ENCODE results near the gene CXCL3.
A peak's percentile ranks its signal among the peaks of the same experiment; 100 is the strongest.
"Not testable (repeated sequence)": the region's sequence is repeated elsewhere in the genome, so short reads cannot be mapped to it uniquely, and the experiment has no call there.

The CXCL3 gene

DNA sequence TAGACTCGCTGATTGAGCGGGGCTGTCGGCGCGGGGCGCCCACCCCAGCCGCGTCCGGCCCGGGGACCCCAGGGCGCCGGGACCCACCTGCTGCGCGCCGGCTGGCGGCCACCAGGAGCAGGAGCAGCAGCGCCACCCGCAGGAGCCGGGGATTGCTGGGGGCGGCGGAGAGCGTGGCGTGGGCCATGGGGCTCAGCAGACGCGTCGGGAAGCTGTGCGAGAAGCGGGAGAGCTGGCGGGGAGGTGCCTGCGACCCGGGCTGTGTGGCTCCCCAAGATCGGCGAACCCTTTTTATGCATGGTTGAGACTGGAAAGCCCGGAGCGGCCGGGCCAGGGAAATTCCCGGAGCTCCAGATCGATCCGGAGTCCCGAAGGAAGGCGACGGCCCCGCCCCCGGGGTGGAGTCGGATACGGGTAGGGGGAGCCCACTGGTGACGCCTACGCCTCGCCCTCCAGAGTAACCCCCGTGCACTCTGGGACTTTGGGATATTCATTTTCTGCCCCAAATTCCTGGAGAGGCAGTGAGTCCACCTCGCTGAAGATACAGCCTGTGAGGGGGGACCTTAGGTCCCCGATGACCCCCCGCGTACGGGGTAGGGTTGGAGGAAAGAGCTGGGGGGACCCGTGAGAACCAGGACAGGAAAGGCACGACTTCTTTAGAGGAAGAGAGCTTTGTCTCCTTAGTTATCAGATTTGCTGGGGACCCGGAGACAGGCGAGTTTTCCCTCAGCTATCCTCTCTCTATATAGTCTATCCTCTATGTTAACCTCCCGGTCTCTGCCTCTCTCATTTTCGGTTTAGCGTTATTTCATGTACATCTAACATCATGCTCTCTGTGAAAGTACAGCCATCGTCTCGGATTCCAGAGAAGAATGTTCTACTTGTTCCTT, at the start of gene CXCL3:
CXCL3 (minus strand) TSS at position 265 of the 890 bp plus-strand sequence; CDS start at position 187, 78 bp downstream.
- peak within 1 kb of the TSS; percentile 88 for H3K4me3 ChIP-seq (ENCODE audit: low read depth, low read length)
- TF ChIP-seq, protein P1, sequence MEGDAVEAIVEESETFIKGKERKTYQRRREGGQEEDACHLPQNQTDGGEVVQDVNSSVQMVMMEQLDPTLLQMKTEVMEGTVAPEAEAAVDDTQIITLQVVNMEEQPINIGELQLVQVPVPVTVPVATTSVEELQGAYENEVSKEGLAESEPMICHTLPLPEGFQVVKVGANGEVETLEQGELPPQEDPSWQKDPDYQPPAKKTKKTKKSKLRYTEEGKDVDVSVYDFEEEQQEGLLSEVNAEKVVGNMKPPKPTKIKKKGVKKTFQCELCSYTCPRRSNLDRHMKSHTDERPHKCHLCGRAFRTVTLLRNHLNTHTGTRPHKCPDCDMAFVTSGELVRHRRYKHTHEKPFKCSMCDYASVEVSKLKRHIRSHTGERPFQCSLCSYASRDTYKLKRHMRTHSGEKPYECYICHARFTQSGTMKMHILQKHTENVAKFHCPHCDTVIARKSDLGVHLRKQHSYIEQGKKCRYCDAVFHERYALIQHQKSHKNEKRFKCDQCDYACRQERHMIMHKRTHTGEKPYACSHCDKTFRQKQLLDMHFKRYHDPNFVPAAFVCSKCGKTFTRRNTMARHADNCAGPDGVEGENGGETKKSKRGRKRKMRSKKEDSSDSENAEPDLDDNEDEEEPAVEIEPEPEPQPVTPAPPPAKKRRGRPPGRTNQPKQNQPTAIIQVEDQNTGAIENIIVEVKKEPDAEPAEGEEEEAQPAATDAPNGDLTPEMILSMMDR (IDR thresholded peaks at IDR 0.05; ENCODE audit: low read depth, low read length, missing control alignments): peak; percentile 21
- no peak for DNase-seq (ENCODE audit: low read depth)
- in situ Hi-C loops (cut with HindIII; ENCODE audit: low sequenced_read_pairs): no loop called here

- no peak overlapping the region for H3K4me3 ChIP-seq (ENCODE audit: low read depth, low read length)
- in situ Hi-C loops (cut with HindIII; ENCODE audit: low sequenced_read_pairs): no loop called here
- TF ChIP-seq, protein P1 (IDR thresholded peaks at IDR 0.05; ENCODE audit: low read depth, low read length, missing control alignments): no peak
- no peak for DNase-seq (ENCODE audit: low read depth)
These were observed 49.0 kb upstream of the CXCL3 start for GRCh38 chr4:74087481-74087880.

- DNase-seq (ENCODE audit: low read depth): no peak
- in situ Hi-C loops (cut with HindIII; ENCODE audit: low sequenced_read_pairs): no loop called here
- TF ChIP-seq, protein P1 (IDR thresholded peaks at IDR 0.05; ENCODE audit: low read depth, low read length, missing control alignments): no peak
- no peak overlapping the region for H3K4me3 ChIP-seq (ENCODE audit: low read depth, low read length)
These were observed 47.2 kb upstream of the CXCL3 start for GRCh38 chr4:74085669-74086068.

DNA sequence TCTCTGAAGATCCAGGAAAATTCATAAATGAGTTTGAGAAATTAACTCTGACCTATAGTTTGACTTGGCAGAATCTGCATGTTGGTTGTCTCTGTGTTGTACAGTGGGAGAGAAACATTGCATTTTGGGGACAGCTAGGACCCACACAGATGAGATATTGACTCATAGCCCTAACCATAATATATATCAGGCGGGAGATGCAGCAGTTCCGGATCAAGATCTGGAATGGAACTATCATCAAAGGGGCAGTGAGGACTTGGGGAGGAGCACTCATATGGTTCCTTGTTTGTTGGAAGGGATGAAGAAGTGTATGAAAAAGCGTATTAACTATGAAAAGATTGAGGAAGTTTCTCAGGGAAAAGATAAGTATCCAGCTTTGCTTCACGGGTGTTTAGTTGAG, 46.5 kb upstream of the CXCL3 start:
- TF ChIP-seq, protein P1 (IDR thresholded peaks at IDR 0.05; ENCODE audit: low read depth, low read length, missing control alignments): no peak
- no peak overlapping the region for H3K4me3 ChIP-seq (ENCODE audit: low read depth, low read length)
- in situ Hi-C loops (cut with HindIII; ENCODE audit: low sequenced_read_pairs): no loop called here
- no peak for DNase-seq (ENCODE audit: low read depth)

DNA sequence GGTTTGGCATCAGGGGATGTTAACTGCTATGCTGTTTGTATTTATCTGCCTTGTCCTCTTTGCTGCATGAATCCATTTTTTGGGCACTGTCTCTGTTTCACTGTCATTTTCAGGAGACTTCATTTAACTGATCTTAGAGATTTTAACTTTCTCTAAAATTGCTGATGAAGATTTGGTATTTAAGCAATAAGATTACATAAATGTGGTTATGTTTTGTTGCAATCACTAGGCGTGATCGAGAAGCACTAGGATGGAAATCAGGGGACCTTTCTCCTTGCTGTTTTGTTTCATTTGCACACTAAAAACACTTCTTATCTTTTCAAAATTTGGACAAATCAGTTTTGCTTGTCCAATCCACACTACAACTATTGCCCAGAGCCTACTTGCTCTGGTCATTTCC, 45.1 kb upstream of the CXCL3 start:
- in situ Hi-C loops (cut with HindIII; ENCODE audit: low sequenced_read_pairs): no loop called here
- H3K4me3 ChIP-seq (ENCODE audit: low read depth, low read length): no peak overlapping the region
- TF ChIP-seq, protein P1 (IDR thresholded peaks at IDR 0.05; ENCODE audit: low read depth, low read length, missing control alignments): no peak
- no peak for DNase-seq (ENCODE audit: low read depth)

- TF ChIP-seq, protein P1 (IDR thresholded peaks at IDR 0.05; ENCODE audit: low read depth, low read length, missing control alignments): no peak
- in situ Hi-C loops (cut with HindIII; ENCODE audit: low sequenced_read_pairs): no loop called here
- DNase-seq (ENCODE audit: low read depth): no peak
- no peak overlapping the region for H3K4me3 ChIP-seq (ENCODE audit: low read depth, low read length)
These were observed 42.5 kb upstream of the CXCL3 start for GRCh38 chr4:74081035-74081434.

DNA sequence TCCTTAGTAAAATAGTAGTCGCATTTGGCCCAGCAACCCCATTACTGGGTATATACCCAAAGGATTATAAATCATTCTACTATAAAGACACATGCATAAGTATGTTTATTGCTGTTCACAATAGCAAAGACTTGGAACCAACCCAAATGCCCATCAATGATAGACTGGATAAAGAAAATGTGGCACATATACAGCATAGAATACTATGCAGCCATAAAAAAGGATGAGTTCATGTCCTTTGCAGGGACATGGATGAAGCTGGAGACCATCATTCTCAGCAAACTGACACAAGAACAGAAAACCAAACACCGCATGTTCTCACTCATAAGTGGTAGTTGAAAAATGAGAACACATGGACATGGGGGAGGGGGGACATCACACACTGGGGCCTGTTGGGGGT, 41.9 kb upstream of the CXCL3 start:
- in situ Hi-C loops (cut with HindIII; ENCODE audit: low sequenced_read_pairs); DNase-seq (ENCODE audit: low read depth); H3K4me3 ChIP-seq (ENCODE audit: low read depth, low read length): not testable (repeated sequence)

DNA sequence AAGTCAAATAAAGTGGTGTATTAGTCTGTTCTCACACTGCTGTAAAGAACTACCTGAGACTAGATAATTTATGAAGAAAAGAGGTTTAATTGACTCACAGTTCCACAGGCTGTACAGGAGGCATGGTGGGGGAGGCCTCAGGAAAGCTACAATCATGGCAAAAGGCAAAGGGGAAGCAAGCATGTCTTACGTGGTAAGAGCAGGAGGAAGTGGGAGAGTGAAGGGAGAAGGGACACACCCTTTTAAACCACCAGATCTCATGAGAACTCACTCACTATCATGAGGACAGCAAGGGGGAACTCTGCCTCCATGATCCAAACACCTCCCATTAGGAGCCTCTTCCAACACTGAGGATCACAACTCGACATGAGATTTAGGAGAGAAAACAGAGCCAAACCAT, 40.5 kb upstream of the CXCL3 start:
- in situ Hi-C loops (cut with HindIII; ENCODE audit: low sequenced_read_pairs); DNase-seq (ENCODE audit: low read depth); H3K4me3 ChIP-seq (ENCODE audit: low read depth, low read length): not testable (repeated sequence)

Data from astrocyte of the cerebellum (primary cell).